Measurements from ENCODE around the gene DDTL. TPM values are rescaled to one million over a fixed set of nuclear protein-coding genes. Genes with fewer than 3 reads are reported as not detected.
"Not testable (repeated sequence)": the region's sequence is repeated elsewhere in the genome, so short reads cannot be mapped to it uniquely, and the experiment has no call there.

DDTL gene
- total and polyA plus RNA-seq, 2 donors (not counting 3 experiments of a cell fraction or from before 2014, with no cell fraction given): 0.57 to 2.7 TPM

GRCh38 chr22:23966094-23966493 lies 594 bp upstream of the DDTL start:
- H3K4me2 ChIP-seq (ENCODE audit: insufficient read depth, low read length); H2AFZ ChIP-seq (ENCODE audit: low read depth, low read length); dilution Hi-C loops (cut with MboI; ENCODE audit: extremely low pct_ligation_motif_present, low sequenced_read_pairs); intact Hi-C loops (cut with micrococcal nuclease); H3K79me2 ChIP-seq (ENCODE audit: control insufficient read depth, insufficient read depth, low read length); DNase-seq (ENCODE audit: low read depth, low spot score); H3K27ac ChIP-seq (ENCODE audit: insufficient read depth, low read depth, low read length); H3K9me1 ChIP-seq (replicated peaks; ENCODE audit: control insufficient read depth, extremely low read depth, insufficient read depth, low read length); BruUV-seq (replicated peaks); H3K9me3 ChIP-seq (replicated peaks; ENCODE audit: control insufficient read depth, insufficient read depth, low read length); POLR2A ChIA-PET; H3K4me3 ChIP-seq (replicated peaks in 1 of 3; ENCODE audit: insufficient read depth in 1 of 3, low read depth in 1 of 3, low read length in 3 of 3); FAIRE-seq; H3K9ac ChIP-seq (replicated peaks; ENCODE audit: extremely low read depth, insufficient read depth, low read length); CTCF ChIA-PET; H3K4me1 ChIP-seq (ENCODE audit: control insufficient read depth, extremely low read depth, insufficient read depth, low read length); H4K20me1 ChIP-seq (replicated peaks; ENCODE audit: control insufficient read depth, extremely low read depth, insufficient read depth, low read length); H3K27me3 ChIP-seq (ENCODE audit: control insufficient read depth in 2 of 2, insufficient read depth in 2 of 2, low read length in 2 of 2): not testable (repeated sequence)
- H3K36me3 ChIP-seq (ENCODE audit: control insufficient read depth in 2 of 2, extremely low read depth in 1 of 2, insufficient read depth in 2 of 2, low read length in 2 of 2): peaks cover 2 to 16% of the 10 kb centered on the region in 2 experiments

DNA sequence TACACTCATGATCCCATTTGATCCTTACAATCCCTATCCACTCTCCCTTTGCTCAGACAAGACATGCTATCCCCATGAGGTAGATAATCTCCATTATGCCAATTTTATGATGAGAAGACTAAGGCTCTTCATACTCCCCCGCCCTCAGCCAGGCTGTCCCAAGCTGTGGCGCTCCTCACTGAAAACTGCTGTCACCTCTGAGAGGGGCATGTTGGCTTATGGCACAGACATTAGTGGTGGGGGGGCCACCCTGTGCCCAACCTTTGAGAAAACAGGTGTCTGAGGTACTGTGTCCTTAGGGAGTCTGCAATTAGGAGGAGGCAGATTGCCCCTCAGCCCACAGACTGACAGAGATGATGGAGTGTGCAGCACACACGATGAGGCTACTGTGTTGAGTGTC lies 2.4 kb downstream of the DDTL start:
- CTCF ChIA-PET: no interaction called here

More for the DNA sequence above, 2.4 kb downstream of the DDTL start:
- H2AFZ ChIP-seq (ENCODE audit: low read depth, low read length): no peak overlapping the region
- no peak overlapping the region for H3K4me3 ChIP-seq (replicated peaks in 1 of 3; ENCODE audit: insufficient read depth in 1 of 3, low read depth in 1 of 3, low read length in 3 of 3)
- H3K36me3 ChIP-seq (ENCODE audit: control insufficient read depth in 2 of 2, extremely low read depth in 1 of 2, insufficient read depth in 2 of 2, low read length in 2 of 2): peaks cover 2 to 16% of the 10 kb centered on the region in 2 experiments
- H3K27ac ChIP-seq (ENCODE audit: insufficient read depth, low read depth, low read length): no peak overlapping the region
- POLR2A ChIA-PET: no interaction called here
- dilution Hi-C loops (cut with MboI; ENCODE audit: extremely low pct_ligation_motif_present, low sequenced_read_pairs) (no loop called here), intact Hi-C loops (cut with micrococcal nuclease) (no loop called here)
- no peaks in the 10 kb centered on the region for H3K4me1 ChIP-seq (ENCODE audit: control insufficient read depth, extremely low read depth, insufficient read depth, low read length)
- no peaks in the 10 kb centered on the region for H3K9me1 ChIP-seq (replicated peaks; ENCODE audit: control insufficient read depth, extremely low read depth, insufficient read depth, low read length)
- peaks cover 13% of the 10 kb centered on the region for H3K79me2 ChIP-seq (ENCODE audit: control insufficient read depth, insufficient read depth, low read length)
- no peak overlapping the region for H3K9ac ChIP-seq (replicated peaks; ENCODE audit: extremely low read depth, insufficient read depth, low read length)
- FAIRE-seq (no peak), DNase-seq (ENCODE audit: low read depth, low spot score) (no peak)
- no peaks in the 10 kb centered on the region for H3K27me3 ChIP-seq (ENCODE audit: control insufficient read depth in 2 of 2, insufficient read depth in 2 of 2, low read length in 2 of 2)
- BruUV-seq (replicated peaks): no TSS peak
- no peaks in the 10 kb centered on the region for H3K9me3 ChIP-seq (replicated peaks; ENCODE audit: control insufficient read depth, insufficient read depth, low read length)
- TF ChIP-seq JUN (IDR thresholded peaks at IDR 0.05; ENCODE audit: borderline replicate concordance, insufficient read depth, insufficient read length, low read depth): no peak
- TF ChIP-seq POLR2A (IDR thresholded peaks at IDR 0.05; ENCODE audit: low read depth, low read length): no peak
- no peak for TF ChIP-seq MYC (IDR thresholded peaks at IDR 0.05; ENCODE audit: low read depth, low read length)
- TF ChIP-seq MAX (IDR thresholded peaks at IDR 0.05; ENCODE audit: insufficient read depth, insufficient read length): no peak
- no peak for TF ChIP-seq CTCF (IDR thresholded peaks at IDR 0.05; ENCODE audit: extremely low read depth in 1 of 2, insufficient read depth in 1 of 2, low read depth in 1 of 2, low read length in 2 of 2)
- TF ChIP-seq FOS (IDR thresholded peaks at IDR 0.05; ENCODE audit: borderline replicate concordance, insufficient read depth, low read length): no peak
- H3K4me2 ChIP-seq (ENCODE audit: insufficient read depth, low read length): no peak overlapping the region
- no peaks in the 10 kb centered on the region for H4K20me1 ChIP-seq (replicated peaks; ENCODE audit: control insufficient read depth, extremely low read depth, insufficient read depth, low read length)
